Caki2 (cell line): ENCODE data around the gene ALDOA. TPM values are rescaled to one million over a fixed set of nuclear protein-coding genes. Genes with fewer than 3 reads are reported as not detected.
A peak's percentile ranks its signal among the peaks of the same experiment; 100 is the strongest.
"Not testable (repeated sequence)": the region's sequence is repeated elsewhere in the genome, so short reads cannot be mapped to it uniquely, and the experiment has no call there.

Experiments
- DNase-seq: peaks from one replicate; pipeline ENCODE4 v3.0.0-alpha.2; 2015; ENCODE audit warnings: low read depth
- in situ Hi-C: cut with HindIII; loops from 2 replicates; pipeline ENCODE4 v1.10.0; 2016; ENCODE audit warnings: low sequenced_read_pairs, low pct_unique_long_range_greater_than_20kb, mixed read lengths
- total RNA-seq: library from RNA; depleted of rRNA; stranded (reverse); fragments of >200 nt; shearing (Covaris generic); gene quantifications from 2 replicates; pipeline ENCODE4 v1.2.3, GENCODE V29; 2014; ENCODE audit warnings: low replicate concordance

The ALDOA gene
- total RNA-seq, 1 experiment from 2014 or later, result 1,917 TPM

- in situ Hi-C loops, result no loop called here
- peak; percentile 56 for DNase-seq
These were observed 33.3 kb upstream of the ALDOA start for GRCh38 chr16:30032083-30032819.

DNA sequence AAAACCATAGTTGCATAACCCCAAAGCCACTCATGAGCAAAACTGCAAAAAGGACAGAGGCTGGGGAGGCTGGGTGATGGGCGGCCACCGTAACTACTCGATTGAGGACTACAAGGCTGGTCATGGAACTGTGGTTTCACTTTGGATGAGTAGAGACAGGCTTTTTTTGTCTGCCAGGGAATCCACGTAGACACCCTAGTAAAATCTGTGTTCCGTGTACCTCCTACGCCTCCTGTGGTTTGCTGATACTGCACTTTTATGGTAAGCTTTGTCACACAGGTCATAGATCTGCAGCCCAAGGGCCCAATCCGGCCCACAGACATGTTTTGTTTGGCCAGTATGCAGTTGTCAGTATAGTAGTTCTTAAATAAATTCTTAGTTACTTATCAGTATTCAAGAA lies 32.3 kb upstream of the ALDOA start:
- DNase-seq, result no peak
- in situ Hi-C loops, result no loop called here

DNA sequence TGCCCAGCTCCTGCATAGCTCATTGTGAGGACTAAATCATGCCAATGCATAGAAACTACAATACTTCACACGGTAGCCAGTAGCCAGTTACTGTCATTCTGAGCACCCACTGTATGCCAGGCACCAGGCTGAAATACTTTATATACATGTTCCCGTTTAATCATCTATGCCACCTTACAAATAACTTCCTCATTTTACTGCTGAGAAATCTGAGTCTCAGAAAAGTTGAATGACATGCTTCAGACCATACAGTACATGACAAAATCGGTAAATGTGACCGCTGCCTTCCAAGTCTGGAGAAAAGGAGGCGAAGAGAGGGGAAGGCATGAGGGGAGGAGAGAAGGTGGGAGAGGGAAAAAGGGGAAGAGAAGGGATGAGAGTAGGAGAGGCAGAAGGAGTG lies 25.3 kb upstream of the ALDOA start:
- no peak for DNase-seq
- in situ Hi-C loops, result no loop called here

GRCh38 chr16:30040690-30041089 lies 24.9 kb upstream of the ALDOA start:
- DNase-seq, in situ Hi-C loops: not testable (repeated sequence)

DNA sequence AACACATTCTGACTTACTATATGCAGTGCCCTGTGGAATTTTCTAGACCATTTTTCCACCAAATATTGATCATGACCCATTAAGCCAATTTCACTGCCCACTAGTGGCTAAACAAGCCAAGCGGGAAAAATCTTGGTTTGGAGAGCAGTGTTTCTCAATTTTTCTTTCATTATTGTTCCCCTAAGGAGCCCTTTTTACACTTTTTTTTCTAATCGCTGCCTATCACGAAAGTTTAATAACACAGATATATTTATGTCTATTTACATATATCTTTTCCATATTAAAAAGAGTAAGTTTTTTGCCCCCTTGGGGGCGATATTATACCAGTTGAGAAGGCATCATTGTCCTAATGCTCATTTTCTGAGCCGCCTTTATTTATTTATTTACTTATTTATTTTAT lies 23.7 kb upstream of the ALDOA start:
- in situ Hi-C loops, result no loop called here
- no peak for DNase-seq

DNA sequence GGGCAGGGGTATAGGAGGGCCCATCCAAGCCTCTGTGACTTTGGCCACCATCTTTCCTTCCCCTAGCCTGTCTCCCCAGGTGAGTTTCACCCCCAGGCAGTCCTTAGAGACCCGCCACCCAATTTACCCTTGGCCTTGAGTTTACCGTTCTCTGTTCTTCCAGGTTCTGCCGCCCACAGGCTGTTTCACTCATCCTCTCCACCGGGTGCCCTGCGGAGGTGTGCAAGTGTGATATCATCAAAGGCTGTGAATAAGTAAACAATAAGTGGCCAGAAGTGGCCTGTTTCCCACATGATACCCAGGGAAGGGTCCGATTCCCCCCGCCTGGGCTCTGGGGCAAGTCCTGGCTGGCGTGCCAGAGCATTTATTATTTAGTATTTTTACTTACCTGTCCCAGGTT lies 19.4 kb upstream of the ALDOA start:
- DNase-seq, result no peak
- in situ Hi-C loops, result no loop called here

GRCh38 chr16:30046588-30046987 lies 19.0 kb upstream of the ALDOA start:
- DNase-seq, result no peak
- in situ Hi-C loops, result no loop called here

GRCh38 chr16:30049871-30050270 lies 15.7 kb upstream of the ALDOA start:
- in situ Hi-C loops, result no loop called here

DNA sequence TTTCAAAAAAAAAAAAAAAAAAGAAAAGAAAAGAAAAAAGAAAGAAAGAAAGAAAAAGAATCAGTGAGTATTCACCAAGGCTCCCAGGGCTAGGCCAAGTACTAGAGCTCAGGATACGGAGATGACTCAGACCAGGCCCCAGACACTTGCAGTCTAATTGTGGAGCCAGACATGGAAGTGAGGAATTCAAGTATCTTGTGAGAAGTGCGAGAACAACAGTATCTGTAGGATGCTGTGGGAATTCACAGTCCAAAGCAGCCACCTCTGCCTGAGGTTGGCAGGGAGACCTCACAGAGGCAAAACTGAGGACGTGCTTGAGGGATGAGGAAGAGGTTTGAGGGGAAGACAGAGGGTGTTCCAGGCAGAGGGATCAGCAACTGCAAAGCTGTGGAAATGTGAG lies 14.0 kb upstream of the ALDOA start:
- no peak for DNase-seq
- in situ Hi-C loops, result no loop called here

More at GRCh38 chr16:30049871-30050270, 15.7 kb upstream of the ALDOA start:
- no peak for DNase-seq

GRCh38 chr16:30052671-30053372 lies 12.7 kb upstream of the ALDOA start:
- DNase-seq, result peak; percentile 95
- in situ Hi-C loops, result no loop called here

GRCh38 chr16:30053376-30054015 lies 12.1 kb upstream of the ALDOA start:
- no peak for DNase-seq
- in situ Hi-C loops, result no loop called here

DNA sequence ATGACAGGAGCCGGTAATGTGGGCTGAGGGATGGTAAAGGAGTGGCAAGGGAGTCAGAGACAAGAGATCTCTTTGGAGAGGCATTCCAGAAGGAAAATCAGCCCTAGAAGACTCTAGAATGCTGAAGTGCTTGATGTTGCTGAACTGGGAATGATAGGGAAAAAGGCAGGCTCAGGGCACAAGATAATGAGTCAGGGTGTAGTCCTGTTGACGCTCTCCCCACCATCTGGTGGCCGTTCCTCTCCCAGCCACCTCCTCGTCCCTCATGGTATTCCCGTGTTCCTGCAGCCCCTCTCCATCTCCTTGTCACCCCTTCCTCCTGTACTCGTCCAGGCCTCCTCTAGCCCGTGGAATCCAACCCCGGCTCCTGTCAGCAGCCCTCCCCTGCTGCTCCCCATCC lies 11.1 kb upstream of the ALDOA start:
- in situ Hi-C loops, result no loop called here
- no peak for DNase-seq

- in situ Hi-C loops, result no loop called here
- DNase-seq, result no peak
These were observed 10.5 kb upstream of the ALDOA start for GRCh38 chr16:30054959-30055553.

GRCh38 chr16:30060346-30060745 lies 5.2 kb upstream of the ALDOA start:
- in situ Hi-C loops, result no loop called here
- DNase-seq, result no peak

- DNase-seq, result no peak
- in situ Hi-C loops, result no loop called here
These were observed 4.6 kb upstream of the ALDOA start for GRCh38 chr16:30060836-30061554.

GRCh38 chr16:30063278-30063892 lies 2.2 kb upstream of the ALDOA start:
- in situ Hi-C loops, result no loop called here

GRCh38 chr16:30063893-30064728 lies 1.4 kb upstream of the ALDOA start:
- in situ Hi-C loops, result no loop called here
- DNase-seq, result peak; percentile 87

More at GRCh38 chr16:30063278-30063892, 2.2 kb upstream of the ALDOA start:
- DNase-seq, result no peak
